ENCODE data around the gene PDGFRA.
"Not testable (repeated sequence)": the region's sequence is repeated elsewhere in the genome, so short reads cannot be mapped to it uniquely, and the experiment has no call there.

GRCh38 chr4:54243541-54243940, 14.4 kb downstream of the PDGFRA start:
- TF ChIP-seq CTCF, EZH2phosphoT487 (IDR thresholded peaks at IDR 0.05; ENCODE audit: low read length): not testable (repeated sequence)

Data from MM.1S (cell line).